HG03460 (cell line): ENCODE data around the gene NOX5.
"Not testable (repeated sequence)": the region's sequence is repeated elsewhere in the genome, so short reads cannot be mapped to it uniquely, and the experiment has no call there.

Experiments used
- ATAC-seq: cut with Tn5 transposase; IDR thresholded peaks from one replicate; pipeline ENCODE4 v1.9.1; 2021; ENCODE audit not compliant: unreplicated experiment

NOX5 gene, protein sequence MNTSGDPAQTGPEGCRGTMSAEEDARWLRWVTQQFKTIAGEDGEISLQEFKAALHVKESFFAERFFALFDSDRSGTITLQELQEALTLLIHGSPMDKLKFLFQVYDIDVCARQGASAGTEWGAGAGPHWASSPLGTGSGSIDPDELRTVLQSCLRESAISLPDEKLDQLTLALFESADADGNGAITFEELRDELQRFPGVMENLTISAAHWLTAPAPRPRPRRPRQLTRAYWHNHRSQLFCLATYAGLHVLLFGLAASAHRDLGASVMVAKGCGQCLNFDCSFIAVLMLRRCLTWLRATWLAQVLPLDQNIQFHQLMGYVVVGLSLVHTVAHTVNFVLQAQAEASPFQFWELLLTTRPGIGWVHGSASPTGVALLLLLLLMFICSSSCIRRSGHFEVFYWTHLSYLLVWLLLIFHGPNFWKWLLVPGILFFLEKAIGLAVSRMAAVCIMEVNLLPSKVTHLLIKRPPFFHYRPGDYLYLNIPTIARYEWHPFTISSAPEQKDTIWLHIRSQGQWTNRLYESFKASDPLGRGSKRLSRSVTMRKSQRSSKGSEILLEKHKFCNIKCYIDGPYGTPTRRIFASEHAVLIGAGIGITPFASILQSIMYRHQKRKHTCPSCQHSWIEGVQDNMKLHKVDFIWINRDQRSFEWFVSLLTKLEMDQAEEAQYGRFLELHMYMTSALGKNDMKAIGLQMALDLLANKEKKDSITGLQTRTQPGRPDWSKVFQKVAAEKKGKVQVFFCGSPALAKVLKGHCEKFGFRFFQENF

GRCh38 chr15:69014454-69014853, at the start of gene NOX5:
Gene NOX5 (plus strand): TSS chr15:69014695. CDS start chr15:69014736, 41 bp downstream.
- no peak for ATAC-seq

DNA sequence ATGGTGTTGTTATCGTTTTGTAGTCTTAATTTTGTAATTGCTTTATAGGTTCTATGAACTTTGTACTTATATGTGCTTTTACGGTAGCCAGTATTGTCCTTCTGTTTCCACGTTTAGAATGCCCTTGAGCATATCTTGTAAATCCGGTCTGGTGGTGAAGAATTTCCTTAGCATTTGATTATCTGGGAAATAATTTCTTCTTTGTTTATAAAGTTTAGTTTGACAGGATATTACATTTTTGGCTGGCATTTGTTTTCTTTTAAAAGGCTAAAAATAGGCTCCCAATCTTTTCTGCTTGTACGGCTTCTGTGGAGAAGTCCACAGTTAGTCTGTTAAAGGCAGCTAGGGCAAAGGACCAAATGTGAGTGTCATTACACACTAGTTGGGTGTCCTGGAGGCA, 47.5 kb upstream of the NOX5 start:
- no peak for ATAC-seq

- ATAC-seq = no peak
Measured at GRCh38 chr15:68967948-68968347, 46.5 kb upstream of the NOX5 start.

GRCh38 chr15:68969298-68969697, 45.2 kb upstream of the NOX5 start:
- ATAC-seq = no peak

- no peak for ATAC-seq
Measured at GRCh38 chr15:68972201-68973065, 42.1 kb upstream of the NOX5 start.

DNA sequence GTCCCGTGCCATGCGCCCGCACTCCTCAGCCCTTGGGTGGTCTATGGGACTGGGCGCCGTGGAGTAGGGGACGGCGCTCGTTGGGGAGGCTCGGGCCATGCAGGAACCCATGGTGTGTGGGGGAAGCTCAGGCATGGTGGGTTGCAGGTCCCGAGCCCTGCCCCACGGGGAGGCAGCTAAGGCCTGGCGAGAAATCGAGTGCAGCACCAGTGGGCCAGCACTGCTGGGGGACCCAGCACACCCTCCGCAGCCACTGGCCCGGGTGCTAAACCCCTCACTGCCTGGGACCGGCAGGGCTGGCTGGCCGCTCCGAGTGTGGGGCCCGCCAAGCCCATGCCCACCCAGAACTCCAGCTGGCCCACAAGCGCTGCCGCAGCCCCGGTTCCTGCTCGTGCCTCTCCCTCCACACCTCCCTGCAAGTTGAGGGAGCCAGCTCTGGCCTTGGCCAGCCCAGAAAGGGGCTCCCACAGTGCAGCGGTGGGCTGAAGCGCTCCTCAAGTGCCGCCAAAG, 38.8 kb upstream of the NOX5 start:
- ATAC-seq = not testable (repeated sequence)

- not testable (repeated sequence) for ATAC-seq
Measured at GRCh38 chr15:68977426-68977825, 37.1 kb upstream of the NOX5 start.

- no peak for ATAC-seq
Measured at GRCh38 chr15:68979006-68979405, 35.5 kb upstream of the NOX5 start.

GRCh38 chr15:68979816-68980215, 34.7 kb upstream of the NOX5 start:
- ATAC-seq = no peak

- no peak for ATAC-seq
Measured at GRCh38 chr15:68980786-68981185, 33.7 kb upstream of the NOX5 start.

GRCh38 chr15:68981941-68982340, 32.6 kb upstream of the NOX5 start:
- no peak for ATAC-seq

DNA sequence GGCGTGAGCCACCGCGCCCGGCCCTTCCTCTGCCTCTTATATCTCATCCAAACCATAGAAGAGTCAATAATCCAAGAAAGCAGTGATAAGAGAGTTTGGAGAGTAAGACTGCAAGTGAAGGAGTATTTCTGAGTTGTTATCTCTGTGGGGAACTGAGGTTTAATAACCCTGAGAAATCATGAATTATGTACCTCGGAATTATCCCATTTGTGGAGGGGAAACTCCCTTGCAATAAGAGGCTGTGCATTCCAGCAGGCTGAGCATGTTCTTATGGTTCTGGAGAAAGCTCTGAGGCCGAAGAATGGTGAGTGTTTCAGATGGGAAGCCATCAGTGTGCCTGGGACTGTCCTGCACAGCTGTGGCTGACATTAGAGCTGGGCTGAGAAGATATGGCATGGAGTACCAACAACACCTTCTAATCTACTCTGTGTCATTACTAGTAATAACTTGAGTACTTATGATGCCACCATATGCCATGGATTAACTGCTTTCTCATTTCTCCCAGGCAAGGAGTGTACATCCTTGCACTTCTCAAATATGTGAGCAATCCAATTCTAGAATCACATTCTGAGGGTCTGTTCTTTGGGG, 31.4 kb upstream of the NOX5 start:
- ATAC-seq = no peak

- ATAC-seq = no peak
Measured at GRCh38 chr15:68983961-68984481, 30.5 kb upstream of the NOX5 start.

GRCh38 chr15:68984586-68984985, 29.9 kb upstream of the NOX5 start:
- no peak for ATAC-seq

DNA sequence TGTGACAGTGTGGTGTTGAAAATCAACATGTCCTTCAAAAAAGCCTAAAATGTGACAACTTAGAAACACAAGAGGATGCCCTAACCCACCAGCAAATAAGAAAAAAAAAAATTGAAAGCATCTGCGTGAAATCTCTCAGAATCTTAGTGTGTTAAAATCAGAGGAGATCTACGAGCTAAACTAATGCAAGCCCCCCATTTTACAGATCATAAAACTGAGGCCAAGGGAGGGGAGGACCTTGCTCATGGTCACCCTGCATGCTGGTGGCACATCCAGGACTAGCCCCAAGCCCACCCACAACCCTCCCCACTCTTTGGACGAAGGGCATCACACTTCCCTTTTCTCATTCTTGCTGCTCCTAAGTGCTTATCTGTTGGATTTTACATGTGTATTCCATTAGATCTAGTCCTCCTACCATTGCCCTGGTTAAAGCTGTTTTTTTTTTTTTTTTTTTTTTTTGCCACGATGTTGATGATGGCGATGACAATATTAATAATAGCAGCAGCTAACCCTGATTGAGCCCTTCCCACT, 29.1 kb upstream of the NOX5 start:
- no peak for ATAC-seq

DNA sequence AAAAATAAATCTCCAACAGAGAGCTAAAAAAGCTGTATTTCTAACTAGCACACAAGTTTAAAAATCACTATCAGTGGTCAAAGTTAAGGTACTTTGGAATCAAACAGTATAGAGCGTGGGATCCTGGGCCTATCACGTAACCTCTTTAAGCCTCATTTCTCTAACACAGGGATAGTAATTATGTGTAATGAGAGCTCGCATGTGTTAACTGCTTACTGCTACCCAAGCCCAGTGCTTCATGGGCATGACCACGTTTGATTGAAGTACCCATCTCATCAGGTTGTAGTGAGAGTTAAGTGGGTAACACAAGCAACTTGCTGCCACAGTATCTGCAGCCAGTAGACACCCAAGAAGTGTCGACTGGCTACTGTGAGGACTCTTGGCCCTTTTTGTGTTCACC, 28.2 kb upstream of the NOX5 start:
- ATAC-seq = no peak

DNA sequence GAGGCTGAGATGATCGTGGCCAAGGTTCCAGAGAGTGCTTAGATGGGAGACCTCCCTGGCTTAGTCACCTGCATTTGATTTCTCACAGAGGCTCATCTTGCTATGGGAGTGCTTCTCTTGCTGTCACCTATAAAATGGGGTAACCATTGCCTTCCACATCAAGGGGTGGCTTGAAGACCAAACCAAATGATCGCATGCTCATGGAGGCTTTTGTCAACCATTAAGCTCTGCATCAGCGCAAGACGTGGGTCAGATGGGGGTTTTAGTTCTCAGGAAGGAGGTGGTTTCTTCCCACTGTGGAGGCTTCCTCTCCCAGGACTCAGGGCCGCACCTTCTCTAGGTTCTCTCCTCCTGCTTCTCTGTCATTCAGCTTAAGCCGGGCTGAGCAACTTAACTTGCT, 27.4 kb upstream of the NOX5 start:
- no peak for ATAC-seq

GRCh38 chr15:68987676-68988075, 26.8 kb upstream of the NOX5 start:
- no peak for ATAC-seq

GRCh38 chr15:68989541-68990230, 24.8 kb upstream of the NOX5 start:
- no peak for ATAC-seq
